ENCODE results near the gene TMEM18. TPM values are rescaled to one million over a fixed set of nuclear protein-coding genes. Genes with fewer than 3 reads are reported as not detected.
"Not testable (repeated sequence)": the region's sequence is repeated elsewhere in the genome, so short reads cannot be mapped to it uniquely, and the experiment has no call there.

Gene TMEM18
- total and polyA plus RNA-seq, 2 of the 13 experiments (the other 11 are each of a cell fraction or from before 2014, with no cell fraction given), result 45.9 to 49.4 TPM

- TF ChIP-seq, protein P1, sequence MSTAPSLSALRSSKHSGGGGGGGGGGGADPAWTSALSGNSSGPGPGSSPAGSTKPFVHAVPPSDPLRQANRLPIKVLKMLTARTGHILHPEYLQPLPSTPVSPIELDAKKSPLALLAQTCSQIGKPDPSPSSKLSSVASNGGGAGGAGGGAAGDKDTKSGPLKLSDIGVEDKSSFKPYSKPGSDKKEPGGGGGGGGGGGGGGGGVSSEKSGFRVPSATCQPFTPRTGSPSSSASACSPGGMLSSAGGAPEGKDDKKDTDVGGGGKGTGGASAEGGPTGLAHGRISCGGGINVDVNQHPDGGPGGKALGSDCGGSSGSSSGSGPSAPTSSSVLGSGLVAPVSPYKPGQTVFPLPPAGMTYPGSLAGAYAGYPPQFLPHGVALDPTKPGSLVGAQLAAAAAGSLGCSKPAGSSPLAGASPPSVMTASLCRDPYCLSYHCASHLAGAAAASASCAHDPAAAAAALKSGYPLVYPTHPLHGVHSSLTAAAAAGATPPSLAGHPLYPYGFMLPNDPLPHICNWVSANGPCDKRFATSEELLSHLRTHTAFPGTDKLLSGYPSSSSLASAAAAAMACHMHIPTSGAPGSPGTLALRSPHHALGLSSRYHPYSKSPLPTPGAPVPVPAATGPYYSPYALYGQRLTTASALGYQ (CRISPR knock-in tag; IDR thresholded peaks at IDR 0.05), result no peak
Observed at GRCh38 chr2:708667-709066, 31.5 kb upstream of the TMEM18 start (continued).

DNA sequence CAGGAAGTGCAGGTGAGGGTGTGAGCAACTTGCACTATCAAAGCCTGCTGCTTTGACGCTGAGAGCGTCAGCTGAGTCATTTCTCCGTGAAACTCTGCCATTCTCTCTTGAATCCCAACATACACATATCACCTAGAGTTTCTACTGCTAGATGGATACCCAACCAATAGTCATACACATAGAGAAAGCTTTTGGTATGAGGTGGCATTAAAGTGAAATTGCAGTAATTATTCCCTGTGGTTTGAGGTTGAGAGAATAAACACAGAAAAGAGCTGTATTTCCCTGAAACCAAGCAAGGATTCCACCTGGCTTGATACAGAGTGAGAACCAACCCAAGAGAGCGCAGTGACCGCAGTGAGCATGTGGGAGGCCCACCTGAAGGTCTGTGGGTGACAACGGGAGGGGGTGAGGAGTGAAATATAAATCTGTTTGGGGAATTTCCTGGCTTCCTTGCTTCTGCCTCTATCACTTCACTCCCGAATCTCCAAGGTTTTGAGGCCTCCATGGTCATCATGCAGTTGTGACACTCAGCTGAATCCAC, 28.8 kb upstream of the TMEM18 start:
- H4K20me1 ChIP-seq (ENCODE audit: insufficient read depth, low read length), result no peaks in the 10 kb centered on the region
- no peaks in the 10 kb centered on the region for H3K36me3 ChIP-seq (replicated peaks in 1 of 2; ENCODE audit: control insufficient read depth in 1 of 2, insufficient read depth in 2 of 2, low read length in 2 of 2)
- no peak overlapping the region for H3K4me3 ChIP-seq (replicated peaks in 1 of 3; ENCODE audit: insufficient read depth in 1 of 3, low read depth in 2 of 3, low read length in 3 of 3)
- ATAC-seq, result no peak
- H3K9ac ChIP-seq (ENCODE audit: insufficient read depth, low read depth, low read length), result no peak overlapping the region
- in situ Hi-C loops (cut with HindIII; ENCODE audit: extremely low pct_ligation_motif_present, low pct_unique_long_range_greater_than_20kb), result loop anchor here (25.0 kb wide), 1 partner anchor 431 kb away; no protein-coding TSS in a partner anchor
- H3K4me2 ChIP-seq (ENCODE audit: low read depth, low read length), result no peak overlapping the region
- no peak for TF ChIP-seq ZNF20 (CRISPR knock-in tag; IDR thresholded peaks at IDR 0.05)
- TF ChIP-seq THYN1 (CRISPR knock-in tag; IDR thresholded peaks at IDR 0.05; ENCODE audit: borderline replicate concordance, low read depth), result no peak
- TF ChIP-seq PAWR (CRISPR knock-in tag; IDR thresholded peaks at IDR 0.05; ENCODE audit: borderline replicate concordance), result no peak
- TF ChIP-seq GABPA (IDR thresholded peaks at IDR 0.05; ENCODE audit: low read depth, low read length), result no peak
- TF ChIP-seq GABPA (CRISPR knock-in tag; IDR thresholded peaks at IDR 0.05; ENCODE audit: low read depth), result no peak
- no peak for TF ChIP-seq ZNF652 (CRISPR knock-in tag; IDR thresholded peaks at IDR 0.05; ENCODE audit: borderline replicate concordance, low read depth)
- no peak for FAIRE-seq
- no peaks in the 10 kb centered on the region for H3K79me2 ChIP-seq (ENCODE audit: insufficient read depth, low read length)
- no peaks in the 10 kb centered on the region for H3K9me3 ChIP-seq (ENCODE audit: low read length)
- 20% methylated on average over 7 of the region's 7 CpGs for WGBS (ENCODE audit: low lambda C conversion rate)
- BruUV-seq (replicated peaks), result no TSS peak
- H2AFZ ChIP-seq (ENCODE audit: low read length), result no peak overlapping the region
- POLR2A ChIA-PET, result no interaction called here
- CTCF ChIA-PET (ENCODE audit: low intra/inter-chr PET ratio, low total read pairs), result no interaction called here
- no peaks in the 10 kb centered on the region for H3K4me1 ChIP-seq (ENCODE audit: insufficient read depth, low read length)
- H3K27ac ChIP-seq (ENCODE audit: extremely low read length, insufficient read depth, low read length), result no peak overlapping the region
- intact Hi-C loops (cut with micrococcal nuclease; ENCODE audit: unreplicated experiment), result no loop called here
- H3K27me3 ChIP-seq (ENCODE audit: control insufficient read depth in 1 of 2, insufficient read depth in 2 of 2, low read length in 2 of 2), result peaks cover 3 to 29% of the 10 kb centered on the region in 2 experiments; a peak in 3 of 5 replicates
- no peak for DNase-seq (ENCODE audit: low spot score)

DNA sequence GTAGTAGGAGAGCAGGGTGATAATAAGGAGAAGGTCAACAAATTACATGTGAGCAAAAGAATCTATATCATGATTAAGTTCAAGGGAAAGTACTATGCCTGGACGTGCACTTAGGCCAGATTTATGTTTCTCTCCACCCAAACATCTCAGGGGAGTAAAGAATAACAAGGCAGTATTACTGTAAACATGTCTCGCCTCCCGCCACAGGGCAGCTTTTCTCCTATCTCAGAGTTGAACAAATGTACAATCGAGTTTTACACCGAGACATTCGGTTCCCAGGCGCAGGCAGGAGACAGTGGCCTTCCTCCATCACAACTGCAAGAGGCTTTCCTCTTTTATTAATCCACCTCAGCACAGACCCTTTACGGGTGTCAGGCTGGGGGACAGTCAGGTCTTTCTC, 25.6 kb upstream of the TMEM18 start:
- DNase-seq (ENCODE audit: low spot score); POLR2A ChIA-PET; FAIRE-seq; H2AFZ ChIP-seq (ENCODE audit: low read length); H3K4me1 ChIP-seq (ENCODE audit: insufficient read depth, low read length); H3K79me2 ChIP-seq (ENCODE audit: insufficient read depth, low read length); H4K20me1 ChIP-seq (ENCODE audit: insufficient read depth, low read length); H3K9me3 ChIP-seq (ENCODE audit: low read length); H3K4me3 ChIP-seq (replicated peaks in 1 of 3; ENCODE audit: insufficient read depth in 1 of 3, low read depth in 2 of 3, low read length in 3 of 3); H3K9ac ChIP-seq (ENCODE audit: insufficient read depth, low read depth, low read length); H3K27ac ChIP-seq (ENCODE audit: extremely low read length, insufficient read depth, low read length); BruUV-seq (replicated peaks); H3K36me3 ChIP-seq (replicated peaks in 1 of 2; ENCODE audit: control insufficient read depth in 1 of 2, insufficient read depth in 2 of 2, low read length in 2 of 2); H3K4me2 ChIP-seq (ENCODE audit: low read depth, low read length); CTCF ChIA-PET (ENCODE audit: low intra/inter-chr PET ratio, low total read pairs); intact Hi-C loops (cut with micrococcal nuclease; ENCODE audit: unreplicated experiment); ATAC-seq: not testable (repeated sequence)
- peaks cover 1 to 14% of the 10 kb centered on the region in 2 experiments; a peak in 3 of 5 replicates for H3K27me3 ChIP-seq (ENCODE audit: control insufficient read depth in 1 of 2, insufficient read depth in 2 of 2, low read length in 2 of 2)
- 24% methylated on average over 8 of the region's 8 CpGs for WGBS (ENCODE audit: low lambda C conversion rate)
- in situ Hi-C loops (cut with HindIII; ENCODE audit: extremely low pct_ligation_motif_present, low pct_unique_long_range_greater_than_20kb), result loop anchor here (25.0 kb wide), 1 partner anchor 435 kb away; no protein-coding TSS in a partner anchor

Measured in HepG2 (cell line).